K562 (cell line): ENCODE measurements around the gene SLC2A6. TPM values are rescaled to one million over a fixed set of nuclear protein-coding genes. Genes with fewer than 3 reads are reported as not detected.

Source experiments
- ATF3 ChIP-seq, 2 experiments: fragments of 450-650 bp in 1 of 2; sonication (generic) in 1 of 2; formaldehyde crosslinking in 1 of 2; IDR thresholded peaks in 1 of 2; conservative IDR thresholded peaks in 1 of 2; 2 replicates each; pipeline versions ENCODE4 v1.6.1 to v1.8.1; 2016 to 2023; ENCODE audit warnings: mild to moderate bottlenecking in 2 of 2, moderate library complexity in 2 of 2, inconsistent platforms in 1 of 2, missing genetic modification reagents in 1 of 2
- E2F4 ChIP-seq: sonication (generic); formaldehyde crosslinking; IDR thresholded peaks from 2 replicates; pipeline ENCODE4 v1.8.0; 2022; ENCODE audit warnings: mild to moderate bottlenecking, low read depth, missing genetic modification reagents
- ID3 ChIP-seq, 2 experiments: fragments of 250-450 bp in 1 of 2; fragments of 450-650 bp in 1 of 2; sonication (Bioruptor Pico) in 1 of 2; IDR thresholded peaks; 2 replicates each; pipeline versions ENCODE4 v1.6.1 to v1.8.0; 2016 to 2021; ENCODE audit warnings: mild to moderate bottlenecking in 2 of 2, moderate library complexity in 2 of 2, missing compliant biosample characterization in 1 of 2, missing genetic modification characterization in 1 of 2
- KLF6 ChIP-seq: fragments of 250-450 bp; sonication (Bioruptor Pico); IDR thresholded peaks from 2 replicates; pipeline ENCODE4 v1.4.0; 2020; ENCODE audit warnings: mild to moderate bottlenecking, moderate library complexity, borderline replicate concordance
- MAX ChIP-seq: sonication (generic); formaldehyde crosslinking; IDR thresholded peaks from 2 replicates; pipeline ENCODE4 v1.9.0; 2022; ENCODE audit warnings: mild to moderate bottlenecking, missing genetic modification reagents
- MEF2A ChIP-seq: IDR thresholded peaks from 2 replicates; pipeline ENCODE4 v1.6.1; 2011; ENCODE audit warnings: low read depth, mild to moderate bottlenecking, low read length, moderate library complexity; ENCODE audit not compliant: control insufficient read depth
- NFIC ChIP-seq: fragments of 450-650 bp; IDR thresholded peaks from 2 replicates; pipeline ENCODE4 v1.6.1; 2017; ENCODE audit warnings: mild to moderate bottlenecking, inconsistent platforms
- NR2C1 ChIP-seq, 2 experiments: fragments of 450-650 bp; IDR thresholded peaks; 2 replicates each; pipeline ENCODE4 v1.6.1; 2017; ENCODE audit warnings: mild to moderate bottlenecking in 2 of 2, antibody characterized with exemption in 1 of 2, inconsistent platforms in 1 of 2, missing compliant biosample characterization in 1 of 2, missing genetic modification characterization in 1 of 2
- ZBTB17 ChIP-seq: fragments of 450-650 bp; formaldehyde crosslinking; IDR thresholded peaks from 2 replicates; pipeline ENCODE4 v1.4.0; 2020; ENCODE audit warnings: mild to moderate bottlenecking
- ZFP1 ChIP-seq: fragments of 450-650 bp; formaldehyde crosslinking; IDR thresholded peaks from 2 replicates; pipeline ENCODE4 v1.4.0; 2020; ENCODE audit warnings: mild to moderate bottlenecking, mixed read lengths
- ZNF512 ChIP-seq: IDR thresholded peaks from 2 replicates; pipeline ENCODE4 v1.6.1; 2016; ENCODE audit warnings: missing genetic modification characterization, missing compliant biosample characterization
- ZNF592 ChIP-seq: fragments of 450-650 bp; IDR thresholded peaks from 2 replicates; pipeline ENCODE4 v1.6.1; 2017; ENCODE audit warnings: antibody characterized with exemption, mild to moderate bottlenecking
- polyA plus RNA-seq, 8 experiments: library from polyadenylated mRNA; depleted of rRNA in 4 of 8; stranded (reverse) in 5 of 8; unstranded in 3 of 8; fragments of >200 nt; fragmentation: Nextera tagmentation in 2 of 8; fragmentation: Illumina TruSeq in 1 of 8; extraction: Ambion mirVana in 2 of 8; extraction: Trizol in 1 of 8; gene quantifications; 2 replicates each; pipeline versions ENCODE4 v1.2.1 to v1.2.3, GENCODE V29; 2011 to 2014; ENCODE audit warnings: inconsistent platforms in 1 of 8, missing spikeins in 1 of 8
- total RNA-seq, 7 experiments: library from RNA; depleted of rRNA in 6 of 7; stranded (reverse); fragments of >200 nt in 6 of 7; fragmentation: Illumina TruSeq in 2 of 7; extraction: Trizol in 2 of 7; gene quantifications; 2 replicates each; pipeline versions ENCODE4 v1.2.1 to v1.2.3, GENCODE V29; 2011 to 2021; ENCODE audit warnings: low replicate concordance in 1 of 7
- TF ChIP-seq, protein P1 (sequence below): fragments of 450-650 bp; formaldehyde crosslinking; IDR thresholded peaks from 2 replicates; pipeline ENCODE4 v1.4.0; 2020; ENCODE audit warnings: mild to moderate bottlenecking, moderate library complexity

The SLC2A6 gene
- total and polyA plus RNA-seq, 9 of the 15 experiments (the other 6 are each of a cell fraction or from before 2014, with no cell fraction given) = 0.04 to 0.38 (median 0.09) TPM; not detected in 3

- no peak for TF ChIP-seq ID3 (CRISPR knock-in tag; IDR thresholded peaks at IDR 0.05)
- 0 out of 2 replicates have a peak, but pooled peaks have one; percentile 32 for TF ChIP-seq ID3 (tag; IDR thresholded peaks at IDR 0.05)
- TF ChIP-seq NFIC = peak; percentile 34
- no peak for TF ChIP-seq ZFP1
- TF ChIP-seq, protein P1, sequence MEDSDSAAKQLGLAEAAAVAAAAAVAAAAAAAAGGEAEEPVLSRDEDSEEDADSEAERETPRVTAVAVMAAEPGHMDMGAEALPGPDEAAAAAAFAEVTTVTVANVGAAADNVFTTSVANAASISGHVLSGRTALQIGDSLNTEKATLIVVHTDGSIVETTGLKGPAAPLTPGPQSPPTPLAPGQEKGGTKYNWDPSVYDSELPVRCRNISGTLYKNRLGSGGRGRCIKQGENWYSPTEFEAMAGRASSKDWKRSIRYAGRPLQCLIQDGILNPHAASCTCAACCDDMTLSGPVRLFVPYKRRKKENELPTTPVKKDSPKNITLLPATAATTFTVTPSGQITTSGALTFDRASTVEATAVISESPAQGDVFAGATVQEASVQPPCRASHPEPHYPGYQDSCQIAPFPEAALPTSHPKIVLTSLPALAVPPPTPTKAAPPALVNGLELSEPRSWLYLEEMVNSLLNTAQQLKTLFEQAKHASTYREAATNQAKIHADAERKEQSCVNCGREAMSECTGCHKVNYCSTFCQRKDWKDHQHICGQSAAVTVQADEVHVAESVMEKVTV (CRISPR knock-in tag) = no peak
- TF ChIP-seq MEF2A = no peak
- TF ChIP-seq KLF6 (CRISPR knock-in tag) = no peak
- no peak for TF ChIP-seq ZBTB17 (CRISPR knock-in tag)
- TF ChIP-seq ATF3 (IDR thresholded peaks at IDR 0.05) = no peak
- TF ChIP-seq ATF3 (CRISPR knock-in tag; conservative IDR thresholded peaks at IDR 0.05) = no peak
- TF ChIP-seq MAX (CRISPR knock-in tag) = peak; percentile 59
- no peak for TF ChIP-seq ZNF592
- TF ChIP-seq E2F4 (CRISPR knock-in tag) = no peak
- TF ChIP-seq NR2C1 (IDR thresholded peaks at IDR 0.05) = no peak
- TF ChIP-seq NR2C1 (tag; IDR thresholded peaks at IDR 0.05) = peak; percentile 38; the same call in 1 of the 2 replicates
- TF ChIP-seq ZNF512 = no peak
Measured at GRCh38 chr9:133506653-133507038, 27.7 kb upstream of the SLC2A6 start (continued).
